Measurements from ENCODE around the gene ZSCAN21.

GRCh38 chr7:100061518-100062193 lies 12.1 kb downstream of the ZSCAN21 start:
- TF ChIP-seq CTCF (IDR thresholded peaks at IDR 0.05; ENCODE audit: insufficient read depth, low read depth, low read length) (no peak), EZH2 (IDR thresholded peaks at IDR 0.05; ENCODE audit: insufficient read depth, low read length) (no peak)
